Prostate gland (tissue), 2 donors: ENCODE measurements around the gene TBL1X.

Experiments used
- CTCF ChIP-seq, 4 experiments: fragments of 200-600 bp in 2 of 4; fragments of 450-650 bp in 2 of 4; sonication (generic) in 2 of 4; IDR thresholded peaks; 1 replicate in 3 of 4; 2 replicates in 1 of 4; pipeline ENCODE4 v1.5.1; 2016 to 2019; ENCODE audit warnings: antibody characterized with exemption in 4 of 4, mild to moderate bottlenecking in 2 of 4, moderate library complexity in 2 of 4
- POLR2A ChIP-seq: fragments of 450-650 bp; IDR thresholded peaks from one replicate; pipeline ENCODE4 v1.6.1; 2016; ENCODE audit warnings: antibody characterized with exemption, mild to moderate bottlenecking
- POLR2AphosphoS5 ChIP-seq: sonication (generic); formaldehyde crosslinking; IDR thresholded peaks from one replicate; pipeline ENCODE4 v1.6.1; 2017; ENCODE audit warnings: antibody characterized with exemption

- TF ChIP-seq POLR2A (no peak), CTCF (IDR thresholded peaks at IDR 0.05) (no peak), POLR2AphosphoS5 (no peak)
Observed at GRCh38 chrX:9670136-9670814, 205.4 kb downstream of the TBL1X start.
